Neural progenitor cell (in vitro differentiated cells): ENCODE results near the gene H3-3A.

Source experiments
- CTCF ChIP-seq: fragments of 200-600 bp; sonication (generic); IDR thresholded peaks from 2 replicates; pipeline ENCODE4 v1.5.1; 2017; ENCODE audit warnings: antibody characterized with exemption, mild to moderate bottlenecking
- EZH2 ChIP-seq: fragments of 200-600 bp; sonication (generic); IDR thresholded peaks from 2 replicates; pipeline ENCODE4 v1.6.1; 2017; ENCODE audit warnings: antibody characterized with exemption, mild to moderate bottlenecking, moderate library complexity

GRCh38 chr1:226121049-226121586, 58.6 kb downstream of the H3-3A start:
- TF ChIP-seq EZH2 (no peak), CTCF (no peak)
